GM19324 (cell line): ENCODE results near the gene FRS3.
"Not testable (repeated sequence)": the region's sequence is repeated elsewhere in the genome, so short reads cannot be mapped to it uniquely, and the experiment has no call there.

Experiments
- ATAC-seq: cut with Tn5 transposase; IDR thresholded peaks from one replicate; pipeline ENCODE4 v1.9.1; 2021; ENCODE audit warnings: mild to moderate bottlenecking, moderate library complexity; ENCODE audit not compliant: unreplicated experiment, low FRiP score

The FRS3 gene, protein sequence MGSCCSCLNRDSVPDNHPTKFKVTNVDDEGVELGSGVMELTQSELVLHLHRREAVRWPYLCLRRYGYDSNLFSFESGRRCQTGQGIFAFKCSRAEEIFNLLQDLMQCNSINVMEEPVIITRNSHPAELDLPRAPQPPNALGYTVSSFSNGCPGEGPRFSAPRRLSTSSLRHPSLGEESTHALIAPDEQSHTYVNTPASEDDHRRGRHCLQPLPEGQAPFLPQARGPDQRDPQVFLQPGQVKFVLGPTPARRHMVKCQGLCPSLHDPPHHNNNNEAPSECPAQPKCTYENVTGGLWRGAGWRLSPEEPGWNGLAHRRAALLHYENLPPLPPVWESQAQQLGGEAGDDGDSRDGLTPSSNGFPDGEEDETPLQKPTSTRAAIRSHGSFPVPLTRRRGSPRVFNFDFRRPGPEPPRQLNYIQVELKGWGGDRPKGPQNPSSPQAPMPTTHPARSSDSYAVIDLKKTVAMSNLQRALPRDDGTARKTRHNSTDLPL

DNA sequence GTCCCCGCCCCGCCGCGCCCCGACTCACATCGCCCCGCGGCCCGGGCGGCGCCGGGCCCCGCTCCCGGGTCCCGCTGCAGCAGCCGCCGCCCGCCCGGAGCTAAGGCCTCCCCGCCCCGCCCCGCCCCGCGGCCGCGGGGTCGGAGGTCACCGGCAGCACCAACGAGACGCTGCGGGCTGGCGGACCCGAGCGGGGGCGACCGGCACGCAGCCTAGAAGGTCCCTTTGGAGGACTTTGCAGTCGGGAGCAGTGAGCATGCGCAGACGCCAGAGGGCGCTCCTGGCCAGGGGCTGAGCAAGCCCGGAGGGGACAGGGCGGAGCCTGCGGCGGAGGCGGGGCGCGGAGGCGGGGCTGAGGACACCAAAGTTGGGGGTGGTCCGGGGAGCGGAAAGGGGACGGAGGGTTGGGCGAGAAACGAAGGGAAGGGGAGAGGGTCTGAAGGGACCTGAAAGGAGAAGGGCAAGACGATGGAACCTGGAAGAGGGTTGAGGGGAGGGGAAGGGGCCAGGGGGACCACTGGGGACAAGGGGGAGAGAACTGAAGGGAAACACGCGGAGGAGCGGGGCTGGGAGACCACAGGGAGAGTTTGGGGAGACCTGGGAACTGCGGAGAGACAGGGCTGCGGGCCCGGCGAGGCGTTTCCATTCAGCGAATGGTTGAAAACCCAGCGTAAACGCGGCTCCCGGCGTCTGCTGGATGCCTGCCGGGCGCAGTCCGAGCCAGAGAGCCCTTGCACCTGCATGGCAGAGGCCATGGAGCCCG is at the start of gene FRS3:
FRS3 (minus strand) TSS at position 113 of the 763 bp plus-strand sequence. CDS start 2,913 bp downstream, outside the sequence.
- ATAC-seq: peak; percentile 89

- ATAC-seq: no peak
These were observed 46.8 kb upstream of the FRS3 start for GRCh38 chr6:41826343-41827022.

DNA sequence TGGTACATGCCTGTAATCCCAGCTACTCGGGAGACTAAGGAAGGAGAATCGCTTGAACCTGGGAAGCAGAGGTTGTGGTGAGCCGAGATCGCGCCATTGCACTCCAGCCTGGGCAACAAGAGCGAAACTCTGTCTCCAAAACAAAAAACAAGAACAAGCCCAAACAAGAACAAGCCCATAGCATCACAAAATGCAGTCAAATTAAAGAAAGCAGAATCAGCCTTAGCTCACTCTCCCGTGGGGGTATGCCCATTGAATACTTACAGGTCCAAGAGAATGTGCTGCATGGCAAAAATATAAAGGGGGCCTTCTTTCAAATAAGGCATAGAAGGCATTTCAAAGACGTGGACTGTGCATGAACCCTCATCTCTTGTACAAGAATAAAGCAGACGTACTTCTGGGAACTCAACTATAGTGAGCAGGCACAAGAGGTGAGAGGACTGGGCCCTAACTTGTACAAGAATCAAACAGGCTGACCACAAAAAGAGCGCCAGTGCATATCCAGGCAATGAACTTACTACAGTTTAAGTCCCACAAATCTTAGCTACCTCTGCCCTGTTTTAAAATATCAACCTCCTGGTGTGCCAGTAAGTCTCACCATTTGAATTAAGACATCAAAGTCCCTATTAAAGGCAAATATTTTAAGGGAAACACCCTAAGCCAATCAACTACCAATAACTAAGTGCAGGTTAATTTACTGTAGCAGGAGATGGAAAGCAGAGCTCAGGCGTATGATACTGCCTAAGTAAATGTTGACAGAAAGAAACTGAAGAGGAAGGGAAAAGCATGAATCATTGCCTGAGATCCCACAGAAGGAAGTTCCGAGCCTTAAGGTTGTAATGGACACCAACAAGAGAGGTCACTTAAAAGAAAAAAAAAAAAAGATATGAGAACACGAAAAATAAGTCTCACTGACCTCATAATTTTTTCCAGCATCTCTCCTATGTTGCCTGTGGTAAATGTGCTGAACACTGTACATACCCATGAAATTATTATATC is 45.2 kb upstream of the FRS3 start:
- no peak for ATAC-seq

- no peak for ATAC-seq
These were observed 43.5 kb upstream of the FRS3 start for GRCh38 chr6:41823178-41823577.

DNA sequence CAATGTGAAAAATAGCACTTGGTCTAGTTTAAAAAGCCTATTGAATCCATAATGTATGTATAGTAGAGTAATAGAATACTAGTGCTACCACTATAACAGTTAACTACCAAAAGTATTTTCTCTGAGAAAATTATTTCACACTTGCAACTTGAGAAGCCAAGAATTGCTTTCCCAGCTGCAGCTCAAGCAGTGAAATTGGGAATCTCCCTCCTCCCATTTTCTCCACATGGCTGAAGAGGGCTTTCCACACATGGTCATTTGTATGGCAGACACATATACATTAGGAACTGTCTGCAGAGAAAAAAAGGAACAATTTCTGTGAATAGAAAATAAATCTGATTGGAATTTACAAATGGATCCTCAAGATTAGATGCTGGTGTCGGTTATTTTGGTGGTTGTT is 42.3 kb upstream of the FRS3 start:
- no peak for ATAC-seq

GRCh38 chr6:41821266-41821665 is 41.6 kb upstream of the FRS3 start:
- ATAC-seq: no peak

DNA sequence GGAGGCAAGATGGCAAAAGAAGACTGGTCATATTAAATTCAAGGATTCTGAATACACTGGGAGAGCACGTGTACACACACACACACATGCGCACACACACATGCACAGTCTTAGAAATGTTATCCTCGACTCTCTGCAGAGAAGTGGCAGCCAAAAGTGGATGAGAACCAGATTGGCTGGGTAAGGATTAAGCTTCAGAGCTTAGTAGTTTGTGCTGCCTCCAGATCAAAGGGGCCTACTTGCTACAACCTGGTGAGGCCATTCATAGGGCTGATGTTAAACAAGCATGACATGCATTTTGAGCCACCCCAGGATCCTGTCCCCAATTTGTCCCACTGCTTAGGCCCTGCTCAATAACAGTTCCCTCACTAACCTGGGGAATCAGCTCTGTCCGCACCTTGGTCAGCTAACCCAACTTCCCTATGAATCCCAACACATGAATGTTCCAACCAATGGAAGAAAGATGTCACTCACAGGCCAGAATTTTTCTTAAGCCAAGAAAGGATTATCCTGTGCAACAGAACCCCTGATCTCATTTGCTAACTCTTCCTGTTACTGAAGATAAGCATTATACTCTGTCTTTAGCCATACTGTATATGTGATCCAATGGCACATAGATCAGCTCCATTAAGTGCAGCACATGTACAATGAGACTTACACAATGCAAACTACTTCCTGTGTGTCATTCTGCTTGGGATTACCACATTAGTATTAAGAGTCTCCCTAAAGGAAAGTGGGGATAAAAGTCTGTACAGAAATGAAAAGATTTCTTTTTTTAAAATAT is 38.8 kb upstream of the FRS3 start:
- no peak for ATAC-seq

GRCh38 chr6:41815587-41815986 is 35.9 kb upstream of the FRS3 start:
- ATAC-seq: no peak

GRCh38 chr6:41814629-41815028 is 34.9 kb upstream of the FRS3 start:
- no peak for ATAC-seq

DNA sequence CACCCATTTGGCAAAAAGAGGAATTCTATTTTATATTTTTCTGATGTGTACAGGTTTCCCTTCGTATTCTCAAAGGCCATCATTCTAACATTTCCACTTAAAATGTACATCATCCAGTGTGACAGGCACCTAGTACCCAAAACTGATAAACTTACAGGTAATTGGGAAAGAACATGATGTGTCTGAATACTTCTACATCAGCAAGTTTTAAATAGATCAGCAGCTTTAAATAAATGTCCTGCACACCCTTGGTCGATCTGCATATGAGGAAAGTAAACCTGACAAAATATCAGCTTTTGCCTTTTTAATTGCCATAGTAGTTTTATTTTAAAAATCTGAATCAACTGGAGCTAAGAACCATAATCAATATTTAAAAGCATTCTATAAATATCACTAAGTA is 34.3 kb upstream of the FRS3 start:
- no peak for ATAC-seq

- ATAC-seq: no peak
These were observed 33.8 kb upstream of the FRS3 start for GRCh38 chr6:41813469-41813868.

DNA sequence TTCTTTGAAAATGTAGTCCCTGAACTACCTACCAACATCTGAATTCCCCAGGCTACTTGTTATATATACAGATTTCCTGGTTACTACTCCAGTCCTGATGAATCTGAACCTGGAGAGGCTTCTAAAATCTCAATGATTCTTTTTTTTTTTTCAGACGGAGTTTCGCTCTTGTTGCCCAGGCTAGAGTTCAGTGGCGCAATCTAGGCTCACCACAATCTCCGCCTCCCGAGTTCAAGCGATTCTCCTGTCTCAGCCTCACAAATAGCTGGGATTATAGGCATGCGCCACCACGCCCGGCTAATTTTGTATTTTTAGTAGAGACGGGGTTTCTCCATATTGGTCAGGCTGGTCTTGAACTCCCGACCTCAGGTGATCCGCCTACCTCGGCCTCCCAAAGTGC is 32.2 kb upstream of the FRS3 start:
- ATAC-seq: not testable (repeated sequence)

GRCh38 chr6:41811095-41811494 is 31.4 kb upstream of the FRS3 start:
- ATAC-seq: no peak

DNA sequence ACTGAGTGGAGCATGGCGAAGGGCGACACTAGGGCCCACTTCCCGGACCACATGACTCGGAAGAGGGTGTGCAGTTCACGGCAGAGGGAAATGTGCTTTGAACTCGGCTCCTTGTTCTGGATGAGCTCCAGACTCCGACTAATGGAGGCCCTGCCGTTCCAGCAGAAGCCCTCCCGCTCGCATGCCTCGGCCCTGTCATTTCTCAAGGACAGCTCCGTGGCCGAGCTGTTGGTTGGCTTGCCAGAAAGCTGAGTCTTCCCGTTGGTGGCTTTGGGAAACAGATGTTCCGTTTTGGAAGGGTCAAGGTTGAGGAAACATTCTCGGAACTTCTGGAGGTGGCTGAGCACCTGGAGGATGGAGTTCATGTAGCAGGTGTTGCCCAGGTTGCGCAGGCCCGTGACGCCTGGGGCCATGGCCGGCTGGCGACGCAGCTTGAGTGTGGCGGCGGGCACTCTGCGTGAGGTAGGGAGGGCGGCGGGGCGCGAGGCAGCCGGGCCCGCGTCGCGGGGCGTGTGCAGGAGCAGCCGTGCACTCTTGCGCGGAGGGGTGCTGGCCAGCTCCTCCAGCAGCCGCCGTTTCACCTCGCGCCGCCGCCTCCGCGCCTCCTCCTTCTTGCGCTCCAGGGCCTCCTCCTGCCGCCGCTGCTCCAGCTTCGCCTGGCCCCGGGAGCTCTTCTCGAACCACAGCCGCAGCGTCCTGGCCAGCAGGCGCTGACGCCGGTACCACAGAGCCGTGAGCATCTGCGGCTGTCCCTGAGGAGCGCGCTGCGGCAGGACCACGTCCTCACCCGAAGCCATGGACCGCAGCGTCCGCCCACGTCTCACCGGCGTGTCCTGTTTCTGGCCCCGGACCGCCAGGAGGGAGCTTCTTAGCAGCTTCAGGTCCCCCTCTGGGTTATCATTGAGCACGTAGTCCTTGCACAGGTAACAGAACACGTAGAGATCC is 26.4 kb upstream of the FRS3 start:
- ATAC-seq: no peak

- no peak for ATAC-seq
These were observed 21.7 kb upstream of the FRS3 start for GRCh38 chr6:41801380-41801779.

- no peak for ATAC-seq
These were observed 19.8 kb upstream of the FRS3 start for GRCh38 chr6:41799559-41799911.

- no peak for ATAC-seq
These were observed 19.3 kb upstream of the FRS3 start for GRCh38 chr6:41798901-41799558.

DNA sequence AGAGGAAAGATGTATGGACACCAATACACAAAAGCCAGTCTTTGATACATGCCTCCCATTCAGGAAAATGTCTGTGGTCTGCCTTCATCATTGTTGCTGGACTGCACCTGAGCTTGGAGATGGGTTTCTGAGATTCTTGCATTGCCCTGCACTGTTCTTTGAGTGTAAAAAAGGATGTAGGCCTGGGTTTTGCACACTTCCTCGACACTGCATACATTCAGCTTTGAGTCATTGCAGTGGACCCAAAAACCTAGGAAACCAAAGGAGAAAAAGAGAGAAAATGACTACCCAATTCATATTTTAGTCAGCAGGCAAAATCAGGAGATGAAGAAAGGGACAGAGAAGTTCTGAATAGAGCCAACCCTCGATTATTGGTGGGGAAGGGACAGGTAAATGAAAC is 16.8 kb upstream of the FRS3 start:
- ATAC-seq: no peak
